HG02678 (cell line): Measurements from ENCODE around the gene CNPY4.
A peak's percentile ranks its signal among the peaks of the same experiment; 100 is the strongest.

Source experiments
- ATAC-seq: cut with Tn5 transposase; IDR thresholded peaks from one replicate; pipeline ENCODE4 v1.9.1; 2021; ENCODE audit warnings: mild to moderate bottlenecking, moderate library complexity; ENCODE audit not compliant: unreplicated experiment

The CNPY4 gene

GRCh38 chr7:100091411-100092181, 27.8 kb upstream of the CNPY4 start:
- ATAC-seq = no peak

GRCh38 chr7:100093054-100093453, 26.4 kb upstream of the CNPY4 start:
- ATAC-seq = no peak

- ATAC-seq = no peak
Measured at GRCh38 chr7:100093498-100093897, 25.9 kb upstream of the CNPY4 start.

GRCh38 chr7:100093925-100094486, 25.4 kb upstream of the CNPY4 start:
- ATAC-seq = no peak

- no peak for ATAC-seq
Measured at GRCh38 chr7:100095289-100095688, 24.1 kb upstream of the CNPY4 start.

- no peak for ATAC-seq
Measured at GRCh38 chr7:100095704-100096103, 23.7 kb upstream of the CNPY4 start.

- ATAC-seq = no peak
Measured at GRCh38 chr7:100098913-100099312, 20.5 kb upstream of the CNPY4 start.

GRCh38 chr7:100099452-100099851, 20.0 kb upstream of the CNPY4 start:
- ATAC-seq = no peak

GRCh38 chr7:100100420-100101015, 18.9 kb upstream of the CNPY4 start:
- peak; percentile 64 for ATAC-seq

GRCh38 chr7:100101016-100101862, 18.2 kb upstream of the CNPY4 start, which contains the start of the genes AP4M1 and MCM7:
TSS of gene AP4M1 (plus strand) at chr7:100101643. CDS start at chr7:100101715, 72 bp downstream.
TSS of gene MCM7 (minus strand) at chr7:100101397. CDS start at chr7:100101294, 103 bp downstream.
- ATAC-seq = peak; percentile 85

GRCh38 chr7:100102950-100103840, 16.2 kb upstream of the CNPY4 start:
- ATAC-seq = no peak

GRCh38 chr7:100105534-100105933, 13.9 kb upstream of the CNPY4 start:
- ATAC-seq = no peak

GRCh38 chr7:100106633-100107032, 12.8 kb upstream of the CNPY4 start:
- ATAC-seq = no peak

GRCh38 chr7:100107125-100107737, 12.2 kb upstream of the CNPY4 start:
- no peak for ATAC-seq

GRCh38 chr7:100107890-100108289, 11.5 kb upstream of the CNPY4 start:
- no peak for ATAC-seq

- no peak for ATAC-seq
Measured at GRCh38 chr7:100109521-100110163, 9.8 kb upstream of the CNPY4 start.

GRCh38 chr7:100111156-100111555, 8.3 kb upstream of the CNPY4 start:
- no peak for ATAC-seq

GRCh38 chr7:100111914-100112313, 7.5 kb upstream of the CNPY4 start:
- no peak for ATAC-seq

- no peak for ATAC-seq
Measured at GRCh38 chr7:100115026-100115425, 4.4 kb upstream of the CNPY4 start.
